Gastroesophageal sphincter (tissue), 4 donors: ENCODE measurements around the gene SLC15A3. TPM values are rescaled to one million over a fixed set of nuclear protein-coding genes. Genes with fewer than 3 reads are reported as not detected.

Experiments used
- ATAC-seq: fragments of 150-250 bp; one replicate; pipeline ENCODE4 v1.9.1; 2016; ENCODE audit warnings: mild to moderate bottlenecking, moderate library complexity
- H3K27ac ChIP-seq, 4 donors: fragments of 200-600 bp; sonication (generic) in 3 of 4; 1 replicate in 3 of 4; 2 replicates in 1 of 4; pipeline ENCODE4 v1.5.1; 2016 to 2019
- H3K27me3 ChIP-seq: fragments of 200-600 bp; sonication (generic); one replicate; pipeline ENCODE4 v1.5.1; 2019
- H3K36me3 ChIP-seq, 2 donors: fragments of 200-600 bp; sonication (generic); one replicate each; pipeline ENCODE4 v1.5.1; 2019; ENCODE audit warnings: control low read depth in 1 of 2
- H3K4me1 ChIP-seq, 3 donors: fragments of 200-600 bp; sonication (generic); 1 replicate in 2 of 3; 2 replicates in 1 of 3; pipeline ENCODE4 v1.5.1; 2016 to 2019; ENCODE audit warnings: control low read depth in 2 of 3
- H3K4me3 ChIP-seq, 2 donors: fragments of 200-600 bp; sonication (generic); one replicate each; pipeline ENCODE4 v1.5.1; 2019; ENCODE audit warnings: mild to moderate bottlenecking in 1 of 2, moderate library complexity in 1 of 2
- H3K9me3 ChIP-seq, 3 donors: fragments of 200-600 bp; sonication (generic); one replicate each; pipeline ENCODE4 v1.5.1; 2017 to 2019; ENCODE audit warnings: control low read depth in 2 of 3
- EP300 ChIP-seq: sonication (generic); formaldehyde crosslinking; IDR thresholded peaks from one replicate; pipeline ENCODE4 v1.6.1; 2017; ENCODE audit warnings: antibody characterized with exemption, mild to moderate bottlenecking
- POLR2A ChIP-seq, 2 donors: fragments of 450-650 bp; IDR thresholded peaks; one replicate each; pipeline ENCODE4 v1.6.1; 2017; ENCODE audit warnings: antibody characterized with exemption in 2 of 2, mild to moderate bottlenecking in 2 of 2, moderate library complexity in 1 of 2
- POLR2AphosphoS5 ChIP-seq: sonication (generic); formaldehyde crosslinking; IDR thresholded peaks from one replicate; pipeline ENCODE4 v1.6.1; 2017; ENCODE audit warnings: antibody characterized with exemption
- WGBS, 2 donors: methylation state at CpG; one replicate each; pipeline ENCODE4 v1.1.5; 2018; ENCODE audit warnings: low coverage in 1 of 2; 5-methylcytosine and 5-hydroxymethylcytosine counted together
- total RNA-seq, 4 donors: library from RNA; depleted of rRNA; stranded (reverse); fragments of >200 nt; gene quantifications; one replicate each; pipeline ENCODE4 v1.1.0, GENCODE V29; 2016
- TF ChIP-seq, protein P1 (sequence below), 4 experiments: fragments of 200-600 bp in 2 of 4; fragments of 450-650 bp in 2 of 4; sonication (generic) in 1 of 4; IDR thresholded peaks; one replicate each; pipeline ENCODE4 v1.5.1; 2017 to 2019; ENCODE audit warnings: antibody characterized with exemption in 4 of 4, mild to moderate bottlenecking in 2 of 4, moderate library complexity in 2 of 4

Gene SLC15A3
- total RNA-seq, 4 donors from 2014 or later = 16.7 to 48.4 (median 19.5) TPM

DNA sequence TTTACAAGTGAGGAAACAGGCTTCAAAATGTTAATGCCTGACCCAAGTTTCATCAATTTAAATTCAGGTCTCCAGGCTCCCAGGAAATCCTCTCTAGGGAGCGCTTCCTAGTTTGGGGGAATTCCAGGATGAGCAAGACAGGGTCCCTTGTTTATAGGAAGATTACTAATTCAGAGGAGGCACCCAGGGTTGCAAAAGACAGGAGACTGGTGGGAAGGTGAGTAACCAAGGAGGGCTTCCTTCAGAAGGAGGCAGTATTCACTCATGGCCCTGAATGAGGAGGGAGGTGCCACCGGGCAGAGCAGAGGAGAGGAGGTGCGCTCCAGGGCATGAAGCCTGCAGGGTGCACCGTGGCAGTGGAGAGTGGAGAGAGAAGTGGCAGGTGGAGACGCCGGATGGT lies 26.1 kb downstream of the SLC15A3 start:
- H3K36me3 ChIP-seq = peaks cover 0 to 34% of the 10 kb centered on the region in 2 donors

DNA sequence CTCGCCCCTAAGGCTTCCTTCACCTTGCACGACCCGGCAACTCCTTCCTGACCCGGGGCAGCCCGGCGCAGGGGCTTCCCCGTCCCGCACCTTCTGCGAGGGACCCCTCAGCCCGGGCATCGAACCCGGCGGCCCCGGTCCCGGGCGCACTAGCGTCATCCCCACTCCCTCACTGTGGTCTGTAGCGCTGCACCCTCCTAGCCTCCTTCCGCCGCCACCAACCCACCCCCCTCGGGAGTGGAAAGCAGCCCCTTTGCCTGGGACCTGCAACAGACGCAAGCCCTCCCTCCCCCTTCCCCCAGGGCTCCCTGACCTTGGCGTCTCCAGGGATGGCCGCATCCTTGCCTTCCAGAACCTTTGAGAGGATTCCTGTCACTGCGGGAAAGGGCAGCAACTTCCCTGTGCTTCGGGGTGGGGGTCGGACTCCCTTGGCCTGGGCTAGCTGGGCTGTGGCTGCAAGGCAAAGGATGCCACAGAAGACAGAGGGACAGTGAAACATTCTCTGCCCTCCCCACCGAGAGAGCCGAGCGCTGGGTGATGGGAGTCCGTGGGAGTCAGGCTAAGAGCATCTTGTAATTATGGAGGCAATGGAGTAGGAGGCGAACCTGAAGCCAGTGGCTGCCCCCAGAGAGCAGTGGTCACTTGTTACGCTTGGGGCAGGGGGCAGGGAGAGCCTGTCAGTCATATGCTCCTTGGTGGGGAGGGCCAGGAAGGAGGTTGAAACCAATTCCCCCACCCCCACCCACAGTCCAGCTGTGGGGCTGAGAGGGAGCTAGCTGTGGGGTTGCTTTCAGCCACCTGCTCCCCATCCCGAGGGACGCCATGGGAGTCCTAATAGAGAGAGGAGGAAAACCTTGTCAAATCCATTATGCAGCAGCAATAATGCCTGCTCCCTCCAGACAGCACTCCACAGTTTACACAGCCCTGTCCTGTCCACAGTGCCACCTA lies 26.8 kb downstream of the SLC15A3 start:
- peaks cover 45% of the 10 kb centered on the region for H3K27me3 ChIP-seq
- H3K9me3 ChIP-seq = no peaks in the 10 kb centered on the region
- no peak for TF ChIP-seq POLR2A (IDR thresholded peaks at IDR 0.05)
- TF ChIP-seq EP300 = no peak
- 33 to 35% methylated on average over 4 to 5 of the region's 35 CpGs for WGBS, 2 donors
- peaks cover 0 to 31% (median 12%) of the 10 kb centered on the region in 3 donors for H3K4me1 ChIP-seq
- peaks cover 0 to 41% of the 10 kb centered on the region in 2 donors for H3K36me3 ChIP-seq
- H3K27ac ChIP-seq = peak overlapping the region in 1 of 4 donors; percentile 62
- H3K4me3 ChIP-seq = peak overlapping the region; percentile 41 to 66
- ATAC-seq = no peak

More for the DNA sequence above, 26.1 kb downstream of the SLC15A3 start:
- peaks cover 45% of the 10 kb centered on the region for H3K27me3 ChIP-seq
- no peak for TF ChIP-seq EP300
- TF ChIP-seq POLR2A (IDR thresholded peaks at IDR 0.05) = no peak
- TF ChIP-seq, protein P1, sequence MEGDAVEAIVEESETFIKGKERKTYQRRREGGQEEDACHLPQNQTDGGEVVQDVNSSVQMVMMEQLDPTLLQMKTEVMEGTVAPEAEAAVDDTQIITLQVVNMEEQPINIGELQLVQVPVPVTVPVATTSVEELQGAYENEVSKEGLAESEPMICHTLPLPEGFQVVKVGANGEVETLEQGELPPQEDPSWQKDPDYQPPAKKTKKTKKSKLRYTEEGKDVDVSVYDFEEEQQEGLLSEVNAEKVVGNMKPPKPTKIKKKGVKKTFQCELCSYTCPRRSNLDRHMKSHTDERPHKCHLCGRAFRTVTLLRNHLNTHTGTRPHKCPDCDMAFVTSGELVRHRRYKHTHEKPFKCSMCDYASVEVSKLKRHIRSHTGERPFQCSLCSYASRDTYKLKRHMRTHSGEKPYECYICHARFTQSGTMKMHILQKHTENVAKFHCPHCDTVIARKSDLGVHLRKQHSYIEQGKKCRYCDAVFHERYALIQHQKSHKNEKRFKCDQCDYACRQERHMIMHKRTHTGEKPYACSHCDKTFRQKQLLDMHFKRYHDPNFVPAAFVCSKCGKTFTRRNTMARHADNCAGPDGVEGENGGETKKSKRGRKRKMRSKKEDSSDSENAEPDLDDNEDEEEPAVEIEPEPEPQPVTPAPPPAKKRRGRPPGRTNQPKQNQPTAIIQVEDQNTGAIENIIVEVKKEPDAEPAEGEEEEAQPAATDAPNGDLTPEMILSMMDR (IDR thresholded peaks at IDR 0.05) = no peak
- TF ChIP-seq POLR2AphosphoS5 = no peak
- WGBS, 2 donors = 61% methylated on average over 5 of the region's 6 CpGs; no CpG with 5 or more reads in 1 of the 2 donors
- ATAC-seq = no peak
- no peak overlapping the region for H3K4me3 ChIP-seq
- H3K27ac ChIP-seq = no peak overlapping the region
- H3K9me3 ChIP-seq = no peaks in the 10 kb centered on the region
- peaks cover 0 to 26% (median 12%) of the 10 kb centered on the region in 3 donors for H3K4me1 ChIP-seq

DNA sequence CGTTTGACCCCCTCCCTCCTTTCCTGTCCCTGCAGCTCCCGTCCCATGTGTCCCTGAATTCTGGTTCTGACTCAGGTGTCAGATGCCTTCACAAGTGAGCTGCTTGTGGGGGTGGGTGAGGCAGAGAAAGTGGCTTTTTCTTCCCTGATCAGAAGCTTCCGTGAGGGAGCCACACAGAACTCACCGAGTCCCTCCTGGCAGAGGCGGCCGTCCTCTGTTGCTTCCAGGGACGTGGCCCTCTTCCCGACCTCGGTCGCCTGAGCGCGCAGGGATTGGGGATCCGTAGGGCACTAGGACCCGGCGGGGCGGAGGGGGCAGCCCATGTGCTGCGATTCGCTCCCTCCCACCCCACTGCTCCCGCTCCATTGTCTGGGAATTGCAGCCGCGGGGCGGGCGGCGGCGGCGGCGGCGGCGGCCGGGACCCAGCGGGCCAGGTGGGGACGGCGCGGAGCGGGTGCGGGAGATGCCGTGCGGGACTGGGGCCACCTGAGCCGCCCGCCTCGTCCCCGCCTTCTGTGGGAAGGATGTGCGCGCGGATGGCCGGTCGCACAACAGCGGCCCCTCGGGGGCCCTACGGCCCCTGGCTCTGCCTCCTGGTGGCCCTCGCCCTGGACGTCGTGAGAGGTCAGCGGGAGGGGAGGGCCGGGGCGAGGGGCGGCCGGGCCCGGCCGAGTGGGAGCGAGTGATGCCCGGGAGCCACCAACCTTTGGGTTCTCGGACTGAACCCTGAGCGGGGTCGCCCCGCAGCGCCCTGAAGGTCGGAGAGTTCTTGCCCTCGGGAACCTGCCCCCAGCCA lies 27.7 kb downstream of the SLC15A3 start, which contains the start of gene TMEM132A:
TSS of gene TMEM132A (plus strand) at position 351 of the 796 bp plus-strand sequence. CDS start at position 525, 174 bp downstream.
- Histone ChIP-seq H3K27me3 (peaks cover 41% of the 10 kb centered on the region), H3K4me1 (peaks cover 0 to 40% (median 16%) of the 10 kb centered on the region in 3 donors), H3K27ac (peak within 1 kb of the TSS in 1 of 4 donors; percentile 62), H3K4me3 (peak within 1 kb of the TSS; percentile 41 to 66), H3K36me3 (peaks cover 0 to 47% of the 10 kb centered on the region in 2 donors), H3K9me3 (no peaks in the 10 kb centered on the region)
- WGBS, 2 donors = 0% methylated on average over 2 of the region's 69 CpGs; no CpG with 5 or more reads in 1 of the 2 donors
- ATAC-seq = peak; percentile 91
- TF ChIP-seq, protein P1 (IDR thresholded peaks at IDR 0.05) = no peak
- TF ChIP-seq POLR2A (IDR thresholded peaks at IDR 0.05) = no peak

DNA sequence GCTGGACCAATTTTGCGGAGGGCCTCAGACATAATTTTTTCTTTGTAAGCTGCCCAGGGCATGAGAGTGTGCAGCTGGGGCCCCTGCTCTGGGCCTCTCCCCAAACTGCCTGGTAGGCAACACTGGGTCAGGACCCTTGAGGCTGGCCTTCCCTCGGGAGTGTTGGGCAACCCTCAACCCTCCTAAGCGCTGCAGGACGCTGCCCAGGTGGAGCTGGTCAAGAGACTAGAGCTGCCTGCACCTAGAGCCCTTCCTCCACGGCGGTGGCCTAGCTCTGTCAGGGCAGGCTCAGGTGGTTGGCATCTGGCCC lies 28.2 kb downstream of the SLC15A3 start:
- TF ChIP-seq POLR2AphosphoS5 = no peak
- no peak overlapping the region for H3K27ac ChIP-seq
- WGBS, 2 donors = 10% methylated on average over 2 of the region's 6 CpGs; no CpG with 5 or more reads in 1 of the 2 donors
- H3K4me1 ChIP-seq = peaks cover 0 to 45% (median 16%) of the 10 kb centered on the region in 3 donors
- no peaks in the 10 kb centered on the region for H3K9me3 ChIP-seq
- peak overlapping the region in 1 of 2 donors; percentile 66 for H3K4me3 ChIP-seq
- H3K36me3 ChIP-seq = peaks cover 0 to 44% of the 10 kb centered on the region in 2 donors
- H3K27me3 ChIP-seq = peaks cover 41% of the 10 kb centered on the region
- no peak for ATAC-seq

DNA sequence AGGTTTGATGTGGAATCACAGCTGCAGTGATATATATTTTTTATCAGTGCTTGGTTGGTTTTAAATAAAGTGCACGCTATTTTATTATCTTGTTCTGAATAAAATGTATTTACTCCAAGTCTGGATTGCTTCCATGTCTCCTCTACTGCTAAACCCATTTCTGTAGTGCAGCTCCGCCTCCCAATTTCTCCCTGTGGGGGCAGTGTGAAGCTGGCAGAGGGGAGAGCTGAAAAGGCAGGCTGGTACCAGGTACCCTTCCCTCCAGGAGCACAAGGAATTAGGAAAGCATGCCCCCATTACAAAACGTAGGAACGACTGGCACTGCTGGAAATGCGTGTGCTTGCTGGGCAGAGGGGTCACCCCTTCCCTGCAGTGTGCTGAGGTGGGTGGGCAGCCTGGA lies 28.6 kb downstream of the SLC15A3 start:
- Histone ChIP-seq H3K9me3 (no peaks in the 10 kb centered on the region), H3K4me3 (no peak overlapping the region), H3K36me3 (peaks cover 0 to 40% of the 10 kb centered on the region in 2 donors), H3K4me1 (peaks cover 0 to 49% (median 16%) of the 10 kb centered on the region in 3 donors), H3K27me3 (peaks cover 41% of the 10 kb centered on the region), H3K27ac (no peak overlapping the region)
- no peak for TF ChIP-seq POLR2A (IDR thresholded peaks at IDR 0.05)
- TF ChIP-seq POLR2AphosphoS5 = no peak
- TF ChIP-seq, protein P1 (IDR thresholded peaks at IDR 0.05) = no peak
- no peak for TF ChIP-seq EP300
- no peak for ATAC-seq
- 40 to 63% methylated on average over 1 of the region's 5 CpGs for WGBS, 2 donors
